PC-3 (cell line): ENCODE measurements around the gene RNF26. TPM values are rescaled to one million over a fixed set of nuclear protein-coding genes. Genes with fewer than 3 reads are reported as not detected.
A peak's percentile ranks its signal among the peaks of the same experiment; 100 is the strongest.

Experiments used
- ATAC-seq: fragments of 200-7000 bp; cut with Tn5 transposase; 2 replicates; pipeline ENCODE4 v1.9.1; 2020; ENCODE audit warnings: mild to moderate bottlenecking, moderate library complexity
- BruUV-seq: library from RNA; stranded (reverse); fragments of 400-500 nt; replicated peaks from 2 replicates; lab custom pipeline; 2021; lab: Mats Ljungman, UMichigan
- CTCF ChIA-PET: fragments of 300-600 bp; sonication (Branson Sonifier 250); formaldehyde crosslinking; loops from one replicate; lab custom pipeline; 2022; ENCODE audit warnings: antibody characterized with exemption; lab: Charles Lee
- POLR2A ChIA-PET: fragments of 300-600 bp; sonication (Branson Sonifier 250); formaldehyde crosslinking; loops from one replicate; lab custom pipeline; 2022; ENCODE audit warnings: antibody characterized with exemption; ENCODE audit not compliant: unreplicated experiment; lab: Charles Lee
- DNase-seq: peaks from one replicate; pipeline ENCODE4 v3.0.0-alpha.2; 2015
- H2AFZ ChIP-seq: fragments of 300-600 bp; sonication (generic); 2 replicates; pipeline ENCODE4 v1.6.0; 2016; ENCODE audit warnings: antibody characterized with exemption, low read length
- H3F3A ChIP-seq: fragments of 300-600 bp; sonication (generic); one replicate; pipeline ENCODE4 v1.6.0; 2017; ENCODE audit warnings: antibody characterized with exemption, low read length, control low read depth, mild to moderate bottlenecking; ENCODE audit not compliant: unreplicated experiment
- H3K27ac ChIP-seq: fragments of 300-600 bp; sonication (generic); 2 replicates; pipeline ENCODE4 v1.5.1; 2016; ENCODE audit warnings: mild to moderate bottlenecking, low read length
- H3K27me3 ChIP-seq: fragments of 300-600 bp; sonication (generic); 2 replicates; pipeline ENCODE4 v1.6.1; 2016; ENCODE audit warnings: low read length, mixed read lengths
- H3K36me3 ChIP-seq: fragments of 300-600 bp; sonication (generic); 2 replicates; pipeline ENCODE4 v1.6.1; 2016; ENCODE audit warnings: low read depth, mixed run types, low read length, mixed read lengths
- H3K4me1 ChIP-seq: fragments of 300-600 bp; sonication (generic); 2 replicates; pipeline ENCODE4 v1.5.1; 2016; ENCODE audit warnings: low read length; ENCODE audit not compliant: insufficient read depth
- H3K4me2 ChIP-seq: fragments of 300-600 bp; sonication (generic); 2 replicates; pipeline ENCODE4 v1.6.0; 2016; ENCODE audit warnings: low read length
- H3K4me3 ChIP-seq: fragments of 300-600 bp; sonication (generic); 2 replicates; pipeline ENCODE4 v1.5.1; 2016; ENCODE audit warnings: mild to moderate bottlenecking, low read length, mixed read lengths
- H3K79me2 ChIP-seq: fragments of 300-600 bp; sonication (generic); 2 replicates; pipeline ENCODE4 v1.6.1; 2017; ENCODE audit warnings: low read length, mixed read lengths
- H3K9ac ChIP-seq: fragments of 300-600 bp; sonication (generic); 2 replicates; pipeline ENCODE4 v1.6.0; 2016; ENCODE audit warnings: mild to moderate bottlenecking, low read length
- H3K9me2 ChIP-seq: fragments of 300-600 bp; sonication (generic); replicated peaks from 2 replicates; pipeline ENCODE4 v1.6.1; 2016; ENCODE audit warnings: mixed run types, low read length, mixed read lengths
- H3K9me3 ChIP-seq: fragments of 300-600 bp; sonication (generic); 2 replicates; pipeline ENCODE4 v1.6.1; 2016; ENCODE audit warnings: low read length, mixed read lengths
- H4K20me1 ChIP-seq: fragments of 300-600 bp; sonication (generic); 2 replicates; pipeline ENCODE4 v1.6.1; 2016; ENCODE audit warnings: low read length, mixed read lengths
- EZH2 ChIP-seq: fragments of 300-600 bp; sonication (generic); IDR thresholded peaks from one replicate; pipeline ENCODE4 v1.6.1; 2017; ENCODE audit warnings: antibody characterized with exemption, mild to moderate bottlenecking, low read length; ENCODE audit not compliant: unreplicated experiment
- EZH2phosphoT487 ChIP-seq: fragments of 300-600 bp; sonication (generic); IDR thresholded peaks from 2 replicates; pipeline ENCODE4 v1.6.1; 2018; ENCODE audit warnings: mild to moderate bottlenecking, antibody characterized with exemption, low read length, borderline replicate concordance
- intact Hi-C: fragments of 100-400 bp; cut with micrococcal nuclease; formaldehyde crosslinking; loops from 2 replicates; pipeline ENCODE4 v1.9.0; 2023
- total RNA-seq: library from RNA; depleted of rRNA; stranded (reverse); fragments of >200 nt; gene quantifications from 2 replicates; pipeline ENCODE4 v1.2.3, GENCODE V29; 2014
- TF ChIP-seq, protein P1 (sequence below): fragments of 300-600 bp; sonication (generic); conservative IDR thresholded peaks from 2 replicates; pipeline ENCODE4 v1.5.1; 2017; ENCODE audit warnings: antibody characterized with exemption, low read depth, mild to moderate bottlenecking, low read length

Gene RNF26
- total RNA-seq, 1 experiment from 2014 or later, result 22.9 TPM

GRCh38 chr11:119323532-119324033 lies 10.7 kb upstream of the RNF26 start:
- intact Hi-C loops, result loop anchor here (1.0 to 10.0 kb wide), 3 partner anchors 11 to 159 kb away; partner anchors contain the start of genes CBL, NLRX1 and RNF26

DNA sequence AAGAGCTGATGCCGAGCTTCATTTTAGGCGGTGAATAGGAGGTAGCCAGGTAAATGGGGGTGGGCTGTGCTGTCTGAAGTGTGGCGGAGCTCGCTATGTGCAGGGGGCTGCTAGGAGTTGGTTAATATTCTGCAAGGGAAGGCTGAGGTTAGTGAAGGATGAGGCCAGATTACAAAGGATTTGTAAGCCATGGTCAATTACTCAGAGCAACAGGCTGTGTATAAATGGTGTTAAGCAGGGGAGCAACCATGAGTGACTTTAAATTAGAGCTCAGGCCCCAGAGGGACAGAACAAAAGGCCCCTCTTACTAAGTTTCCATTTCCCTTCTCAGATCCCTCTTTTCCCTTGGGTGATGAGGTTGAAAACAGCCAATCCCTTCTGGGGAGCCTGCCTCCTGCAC lies 10.1 kb upstream of the RNF26 start:
- H3K9me2 ChIP-seq, result no peaks in the 10 kb centered on the region
- no peaks in the 10 kb centered on the region for H4K20me1 ChIP-seq
- no peak overlapping the region for H3K27ac ChIP-seq
- no peaks in the 10 kb centered on the region for H3K36me3 ChIP-seq
- TF ChIP-seq EZH2phosphoT487 (no peak), EZH2 (no peak)
- TF ChIP-seq, protein P1, sequence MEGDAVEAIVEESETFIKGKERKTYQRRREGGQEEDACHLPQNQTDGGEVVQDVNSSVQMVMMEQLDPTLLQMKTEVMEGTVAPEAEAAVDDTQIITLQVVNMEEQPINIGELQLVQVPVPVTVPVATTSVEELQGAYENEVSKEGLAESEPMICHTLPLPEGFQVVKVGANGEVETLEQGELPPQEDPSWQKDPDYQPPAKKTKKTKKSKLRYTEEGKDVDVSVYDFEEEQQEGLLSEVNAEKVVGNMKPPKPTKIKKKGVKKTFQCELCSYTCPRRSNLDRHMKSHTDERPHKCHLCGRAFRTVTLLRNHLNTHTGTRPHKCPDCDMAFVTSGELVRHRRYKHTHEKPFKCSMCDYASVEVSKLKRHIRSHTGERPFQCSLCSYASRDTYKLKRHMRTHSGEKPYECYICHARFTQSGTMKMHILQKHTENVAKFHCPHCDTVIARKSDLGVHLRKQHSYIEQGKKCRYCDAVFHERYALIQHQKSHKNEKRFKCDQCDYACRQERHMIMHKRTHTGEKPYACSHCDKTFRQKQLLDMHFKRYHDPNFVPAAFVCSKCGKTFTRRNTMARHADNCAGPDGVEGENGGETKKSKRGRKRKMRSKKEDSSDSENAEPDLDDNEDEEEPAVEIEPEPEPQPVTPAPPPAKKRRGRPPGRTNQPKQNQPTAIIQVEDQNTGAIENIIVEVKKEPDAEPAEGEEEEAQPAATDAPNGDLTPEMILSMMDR, result no peak
- H3F3A ChIP-seq, result no peaks in the 10 kb centered on the region
- CTCF ChIA-PET, result interaction anchor here (0.7 to 1.3 kb wide), 3 partner anchors 14 to 146 kb away, joined by 3 to 6 read pairs (median 3); no protein-coding TSS in a partner anchor
- POLR2A ChIA-PET, result interaction anchor here (1.0 kb wide), 1 partner anchor 14 kb away, joined by 3 read pairs; no protein-coding TSS in a partner anchor
- H3K4me1 ChIP-seq, result peaks cover 15% of the 10 kb centered on the region
- DNase-seq, result no peak
- ATAC-seq, result no peak
- intact Hi-C loops, result loop anchor here (5.0 to 10.0 kb wide), 2 partner anchors 117 to 159 kb away; partner anchors contain the start of genes CBL and NLRX1
- no peak overlapping the region for H3K4me2 ChIP-seq
- H3K27me3 ChIP-seq, result no peaks in the 10 kb centered on the region
- H3K4me3 ChIP-seq, result no peak overlapping the region
- H3K9me3 ChIP-seq, result no peaks in the 10 kb centered on the region
- no peaks in the 10 kb centered on the region for H3K79me2 ChIP-seq
- H2AFZ ChIP-seq, result no peak overlapping the region
- no peak overlapping the region for H3K9ac ChIP-seq
- BruUV-seq, result no TSS peak

More at GRCh38 chr11:119323532-119324033, 10.7 kb upstream of the RNF26 start:
- no peak overlapping the region for H3K9ac ChIP-seq
- H3K4me3 ChIP-seq, result no peak overlapping the region
- H3K27me3 ChIP-seq, result no peaks in the 10 kb centered on the region
- ChIA-PET POLR2A (interaction anchor here (1.0 kb wide), 1 partner anchor 15 kb away, joined by 3 read pairs; no protein-coding TSS in a partner anchor), CTCF (interaction anchor here (1.2 to 1.3 kb wide), 2 partner anchors 14 to 39 kb away, joined by 3 to 6 read pairs; no protein-coding TSS in a partner anchor)
- H3K79me2 ChIP-seq, result no peaks in the 10 kb centered on the region
- no TSS peak for BruUV-seq
- no peak overlapping the region for H3K4me2 ChIP-seq
- ATAC-seq, result 0 out of 2 replicates have a peak, but pooled peaks have one; percentile 4
- H2AFZ ChIP-seq, result no peak overlapping the region
- peak; percentile 86 for DNase-seq
- H3F3A ChIP-seq, result no peaks in the 10 kb centered on the region
- H4K20me1 ChIP-seq, result no peaks in the 10 kb centered on the region
- H3K4me1 ChIP-seq, result peaks cover 21% of the 10 kb centered on the region
- no peaks in the 10 kb centered on the region for H3K36me3 ChIP-seq
- H3K9me2 ChIP-seq, result no peaks in the 10 kb centered on the region
- TF ChIP-seq, protein P1, result peak; percentile 95
- TF ChIP-seq EZH2, result no peak
- TF ChIP-seq EZH2phosphoT487, result no peak
- H3K27ac ChIP-seq, result no peak overlapping the region
- H3K9me3 ChIP-seq, result no peaks in the 10 kb centered on the region

GRCh38 chr11:119329320-119329719 lies 5.0 kb upstream of the RNF26 start:
- Histone ChIP-seq H3K27me3 (no peaks in the 10 kb centered on the region), H3K4me2 (no peak overlapping the region), H3K4me3 (no peak overlapping the region), H3F3A (no peaks in the 10 kb centered on the region), H2AFZ (no peak overlapping the region), H3K4me1 (peaks cover 5% of the 10 kb centered on the region; the same call in 1 of the 2 replicates), H3K79me2 (no peaks in the 10 kb centered on the region), H4K20me1 (no peaks in the 10 kb centered on the region), H3K27ac (no peak overlapping the region), H3K9ac (no peak overlapping the region), H3K9me2 (no peaks in the 10 kb centered on the region), H3K36me3 (no peaks in the 10 kb centered on the region), H3K9me3 (no peaks in the 10 kb centered on the region)
- BruUV-seq, result no TSS peak
- POLR2A ChIA-PET, result no interaction called here
- TF ChIP-seq EZH2, result no peak
- intact Hi-C loops, result loop anchor here (10.0 kb wide), 1 partner anchor 165 kb away; the partner anchor contains the start of gene NLRX1
- no peak for DNase-seq
- ATAC-seq, result no peak
- CTCF ChIA-PET, result no interaction called here
